ENCODE measurements around the gene KCNMB1.
A peak's percentile ranks its signal among the peaks of the same experiment; 100 is the strongest.

KCNMB1 gene

GRCh38 chr5:170375283-170375682 lies 13.9 kb downstream of the KCNMB1 start:
- no peak for DNase-seq

DNA sequence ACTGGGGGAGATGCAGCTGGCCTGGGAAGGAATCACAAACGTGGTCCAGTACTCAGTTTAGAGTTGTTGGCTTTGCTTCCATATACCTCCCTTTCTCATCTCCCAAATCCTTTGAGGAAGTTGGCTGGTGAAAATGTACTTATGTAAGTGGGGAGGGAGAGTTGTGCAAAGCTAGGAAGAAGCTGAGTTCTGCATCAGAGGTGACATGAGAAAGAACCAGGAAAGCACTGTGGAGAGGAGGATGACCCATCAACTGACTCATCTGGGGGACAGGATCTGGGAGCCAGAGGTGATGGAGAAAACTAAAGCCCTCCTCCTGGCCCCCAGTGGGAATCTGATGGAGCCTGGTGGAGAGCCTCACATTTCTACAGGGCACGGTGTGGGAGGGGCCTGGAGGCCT lies 16.2 kb downstream of the KCNMB1 start:
- no peak for DNase-seq

GRCh38 chr5:170368586-170368985 lies 20.6 kb downstream of the KCNMB1 start:
- DNase-seq, result no peak

DNA sequence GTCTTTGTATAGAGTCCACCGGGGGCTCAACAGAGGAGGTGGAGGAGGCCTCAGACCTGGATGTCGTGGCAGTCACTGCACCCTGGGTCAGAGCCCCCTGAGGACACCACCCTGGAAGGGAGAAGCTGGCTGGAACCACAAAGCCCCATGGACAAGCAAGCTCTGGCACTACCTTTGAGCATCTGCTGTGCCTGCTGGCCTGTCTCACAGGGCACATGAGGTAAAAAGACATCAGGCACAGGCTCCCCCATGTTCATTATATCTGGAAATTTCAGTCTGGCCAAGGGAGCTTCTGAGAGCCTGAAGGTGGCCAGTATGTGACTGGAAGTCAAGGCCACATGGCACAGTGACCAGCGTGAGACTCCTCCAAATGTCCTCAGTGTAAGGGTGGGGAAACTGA lies 22.9 kb downstream of the KCNMB1 start:
- no peak for DNase-seq

DNA sequence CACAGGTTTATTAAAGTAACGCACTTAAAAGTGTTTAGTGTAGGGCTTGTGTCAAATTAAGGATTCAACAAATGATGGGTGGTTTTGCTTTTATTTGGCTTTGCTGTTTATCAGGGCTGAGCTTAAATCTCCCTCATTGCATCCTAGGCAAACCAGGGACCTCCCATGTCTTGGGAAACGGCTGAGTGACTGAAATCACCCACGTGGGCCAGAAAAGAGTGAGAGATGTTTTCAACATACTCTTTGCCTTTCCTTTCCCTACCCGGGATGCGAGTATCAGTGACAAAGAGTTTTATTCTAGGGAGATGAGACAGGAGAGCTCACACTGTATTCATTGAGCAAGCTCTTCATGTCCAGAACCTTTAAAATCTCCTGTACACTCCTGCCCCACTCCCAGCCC lies 23.3 kb downstream of the KCNMB1 start:
- DNase-seq, result no peak

- DNase-seq, result no peak
These were observed 24.2 kb downstream of the KCNMB1 start for GRCh38 chr5:170365011-170365410.

GRCh38 chr5:170363671-170364070 lies 25.5 kb downstream of the KCNMB1 start:
- DNase-seq, result peak; percentile 9 to 48

- no peak for DNase-seq
These were observed 26.5 kb downstream of the KCNMB1 start for GRCh38 chr5:170362656-170363055.

GRCh38 chr5:170362102-170362501 lies 27.1 kb downstream of the KCNMB1 start:
- DNase-seq, result no peak

- DNase-seq, result peak in 1 of 2 donors; percentile 15
These were observed 27.6 kb downstream of the KCNMB1 start for GRCh38 chr5:170361616-170362015.

GRCh38 chr5:170361116-170361515 lies 28.1 kb downstream of the KCNMB1 start:
- DNase-seq, result no peak

- DNase-seq, result peak in 1 of 2 donors; percentile 28
These were observed 28.5 kb downstream of the KCNMB1 start for GRCh38 chr5:170360709-170361108.

GRCh38 chr5:170357955-170358444 lies 31.2 kb downstream of the KCNMB1 start:
- DNase-seq, result peak in 1 of 2 donors; percentile 59

GRCh38 chr5:170355601-170356098 lies 33.5 kb downstream of the KCNMB1 start:
- no peak for DNase-seq

DNA sequence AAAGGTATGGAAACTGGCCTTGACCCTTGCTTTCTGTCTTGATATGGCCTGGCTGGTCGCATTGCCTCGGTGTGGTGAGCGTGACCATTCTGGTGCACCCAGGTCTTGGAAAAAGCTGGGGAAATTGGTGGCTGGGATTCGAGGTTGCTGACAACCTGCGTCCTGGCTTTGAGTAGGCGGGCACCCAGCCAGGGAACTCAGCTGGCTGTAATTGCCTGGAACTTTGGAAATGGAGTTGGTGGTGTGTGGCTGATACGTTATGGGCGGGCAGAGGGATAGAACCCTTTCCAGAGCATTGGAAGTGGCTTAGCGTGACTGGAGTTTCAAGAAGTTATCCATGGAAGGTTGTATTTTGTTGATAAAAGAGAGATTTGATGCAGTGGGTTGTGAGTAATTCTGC lies 35.2 kb downstream of the KCNMB1 start:
- DNase-seq, result no peak

DNA sequence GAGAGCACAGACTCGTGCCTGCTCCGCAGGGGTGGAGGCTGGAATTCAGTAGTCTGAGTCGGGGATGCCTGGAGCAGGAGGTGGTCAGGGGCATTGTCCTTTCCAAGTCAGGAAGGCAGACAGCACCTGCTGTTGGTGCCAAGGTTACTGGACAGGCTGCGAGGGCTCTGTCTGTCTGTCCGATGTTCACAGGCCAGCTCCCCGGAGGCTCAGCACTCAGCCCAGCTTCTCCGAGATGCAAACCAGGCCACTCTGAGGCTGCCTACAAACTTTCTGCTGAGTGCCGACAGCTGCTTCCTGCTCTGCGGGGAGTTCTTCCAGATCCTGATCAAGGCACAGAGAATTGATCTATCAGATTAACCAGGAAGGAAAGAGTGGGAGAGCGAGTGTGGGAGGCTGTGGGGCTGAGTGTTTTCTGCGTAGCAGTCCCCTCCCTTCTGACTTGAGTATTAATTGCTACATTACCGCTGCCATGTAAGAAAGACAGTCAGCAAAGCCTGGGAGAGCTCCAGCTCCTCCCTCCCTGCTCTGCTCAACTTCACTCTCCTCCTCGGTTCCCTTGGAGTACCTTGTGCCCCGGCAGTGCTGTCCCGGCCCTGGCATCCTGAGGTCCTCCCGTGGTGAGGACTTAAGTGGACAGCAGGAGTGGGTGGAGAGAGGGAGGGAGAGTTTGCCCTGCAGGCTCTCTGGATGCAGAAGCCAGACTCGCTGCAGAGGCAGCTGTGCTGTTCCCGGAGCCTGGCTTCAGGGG lies 36.0 kb downstream of the KCNMB1 start:
- DNase-seq, result no peak

DNA sequence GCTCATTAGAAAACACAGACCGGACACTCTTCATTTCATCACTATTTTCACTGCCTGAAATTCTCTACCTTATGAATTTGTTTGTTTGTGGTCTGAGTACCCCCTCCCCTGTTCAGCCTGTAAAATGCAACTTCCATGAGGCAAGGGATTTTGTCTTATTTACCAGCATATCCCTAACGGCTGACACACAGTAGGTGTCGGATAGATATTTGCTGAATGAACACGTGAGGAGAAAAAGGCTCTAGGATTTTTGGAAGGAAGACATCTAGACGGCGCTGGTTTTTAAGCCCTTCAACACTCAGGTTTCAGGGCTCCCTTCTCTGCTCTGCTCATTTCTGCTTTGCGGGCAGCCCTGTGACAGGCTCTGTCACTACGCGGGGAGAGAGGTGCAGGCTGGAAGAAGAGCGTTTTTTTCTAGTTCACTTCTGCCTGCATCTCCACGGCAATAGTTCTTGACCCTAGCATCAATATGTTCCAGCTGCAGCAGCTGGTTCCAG lies 41.0 kb downstream of the KCNMB1 start:
- DNase-seq, result no peak

DNA sequence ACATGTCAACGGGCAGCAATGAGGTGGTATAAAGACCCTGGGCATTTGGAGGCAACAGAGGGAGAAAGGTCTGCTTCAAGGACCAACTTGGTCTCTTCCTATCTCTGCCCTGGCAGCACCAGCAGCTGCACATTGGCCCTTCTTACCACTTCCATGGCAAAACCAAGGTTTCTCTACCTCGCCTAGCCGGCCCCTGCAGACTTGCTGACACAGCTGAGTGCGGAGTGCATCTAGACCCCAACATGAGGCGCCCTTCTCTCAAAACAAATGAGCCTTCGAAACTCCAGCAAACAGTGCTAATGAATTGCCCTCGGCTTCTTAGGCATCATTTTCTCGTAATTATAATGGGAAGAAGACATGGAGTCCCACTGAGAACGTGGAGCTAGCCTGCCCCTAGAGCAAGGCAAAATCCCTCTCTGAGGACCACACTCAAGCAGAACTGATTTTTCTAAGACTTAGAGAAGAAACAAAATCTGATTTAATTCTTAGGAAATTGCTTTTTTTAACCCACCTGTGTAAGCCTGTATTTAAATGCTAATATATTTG lies 42.1 kb downstream of the KCNMB1 start:
- no peak for DNase-seq

- DNase-seq, result no peak
These were observed 43.2 kb downstream of the KCNMB1 start for GRCh38 chr5:170345971-170346370.

GRCh38 chr5:170343177-170343576 lies 46.0 kb downstream of the KCNMB1 start:
- DNase-seq, result no peak

DNA sequence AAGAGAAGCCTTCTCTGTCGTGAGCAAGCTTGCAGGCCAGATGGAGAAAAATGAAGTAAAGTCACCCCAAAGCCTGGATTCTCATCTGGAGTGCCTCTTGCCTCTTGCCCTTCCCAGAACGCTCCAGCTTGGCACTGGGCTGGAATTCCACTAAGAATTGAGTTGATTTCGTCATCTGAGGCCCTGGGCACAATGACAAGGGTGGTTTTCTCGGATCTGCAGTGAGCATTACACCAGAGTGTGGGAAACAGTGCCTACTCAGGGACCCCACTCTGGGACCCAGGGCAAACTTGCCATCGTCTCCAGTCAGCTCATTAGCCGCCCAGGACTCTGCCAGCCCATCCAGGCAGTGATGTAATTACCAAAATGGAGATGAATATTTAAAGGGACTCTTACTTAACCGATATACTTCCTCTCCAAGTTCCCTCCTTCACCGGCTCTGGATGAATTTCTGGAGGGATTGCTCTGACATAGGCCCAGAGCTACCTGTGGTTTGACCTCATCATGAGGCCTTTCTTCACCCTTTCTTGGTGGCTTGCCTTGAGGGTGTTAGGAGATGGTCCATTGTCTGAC lies 46.9 kb downstream of the KCNMB1 start:
- no peak for DNase-seq

DNA sequence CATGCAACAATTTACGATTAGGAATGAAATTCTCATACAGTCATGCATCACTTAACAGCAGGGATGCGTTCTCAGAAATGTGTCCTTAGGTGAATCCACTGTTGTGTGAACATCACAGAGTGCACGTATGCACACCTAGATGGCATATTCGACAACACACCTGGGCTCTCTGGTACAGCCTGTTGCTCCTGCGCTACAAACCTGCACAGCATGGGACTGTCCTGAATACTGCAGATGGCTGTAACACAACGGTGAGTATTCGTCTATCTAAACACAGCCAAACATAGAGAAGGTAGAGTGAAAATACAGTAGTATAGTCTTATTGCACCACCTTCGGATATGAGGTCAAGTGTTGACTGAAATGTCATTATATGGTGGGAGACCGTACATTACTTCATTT lies 47.6 kb downstream of the KCNMB1 start:
- DNase-seq, result no peak

- no peak for DNase-seq
These were observed 49.4 kb downstream of the KCNMB1 start for GRCh38 chr5:170339780-170340167.

All from CD4-positive, alpha-beta T cell treated with Interleukin-4 for 1 hour (primary cell).